CD4-positive, alpha-beta T cell treated with Interleukin-2 at 100 ng/mL for 4 hours (primary cell): Measurements from ENCODE around the gene OR9Q1.

Experiments
- DNase-seq: peaks from one replicate; pipeline ENCODE4 v3.0.0-alpha.2; 2020; ENCODE audit warnings: low spot score

The OR9Q1 gene

DNA sequence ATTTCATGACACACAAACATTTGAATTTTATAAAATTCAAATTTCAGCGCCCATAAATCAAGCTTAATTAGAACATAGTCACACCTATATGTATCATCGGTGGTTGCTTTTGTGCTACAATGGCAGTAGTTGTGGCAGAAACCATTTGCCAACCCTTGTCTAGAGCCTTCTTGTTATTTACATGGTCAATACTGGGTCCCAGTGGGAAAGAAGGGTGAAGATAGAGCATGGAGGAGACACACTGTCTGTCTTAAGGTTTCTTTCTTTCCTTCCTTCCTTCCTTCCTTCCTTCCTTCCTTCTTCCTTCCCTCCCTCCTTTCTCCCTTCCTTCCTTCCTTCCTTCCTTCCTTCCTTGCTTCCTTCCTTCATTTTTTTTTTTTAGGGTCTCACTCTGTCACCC lies 10.8 kb downstream of the OR9Q1 start:
- no peak for DNase-seq

DNA sequence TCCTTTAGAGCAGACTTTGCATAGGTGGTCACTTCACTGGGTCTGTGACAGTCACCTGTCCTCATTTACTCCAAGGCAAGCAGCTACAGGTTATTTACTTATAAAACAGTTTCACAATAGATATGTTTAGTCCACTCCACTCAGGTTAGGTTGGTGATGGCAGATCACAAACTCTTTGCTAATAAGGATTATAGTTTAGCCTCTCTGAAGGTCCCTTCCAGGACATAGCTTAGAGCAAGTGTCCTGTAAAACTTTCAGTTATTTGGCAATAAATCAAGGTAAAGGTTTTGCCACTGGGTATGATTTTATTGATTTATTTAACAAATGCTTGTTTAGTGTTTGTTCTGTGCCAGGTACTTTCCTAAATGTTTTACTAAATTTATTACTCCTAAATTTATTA lies 15.9 kb downstream of the OR9Q1 start:
- DNase-seq: no peak

DNA sequence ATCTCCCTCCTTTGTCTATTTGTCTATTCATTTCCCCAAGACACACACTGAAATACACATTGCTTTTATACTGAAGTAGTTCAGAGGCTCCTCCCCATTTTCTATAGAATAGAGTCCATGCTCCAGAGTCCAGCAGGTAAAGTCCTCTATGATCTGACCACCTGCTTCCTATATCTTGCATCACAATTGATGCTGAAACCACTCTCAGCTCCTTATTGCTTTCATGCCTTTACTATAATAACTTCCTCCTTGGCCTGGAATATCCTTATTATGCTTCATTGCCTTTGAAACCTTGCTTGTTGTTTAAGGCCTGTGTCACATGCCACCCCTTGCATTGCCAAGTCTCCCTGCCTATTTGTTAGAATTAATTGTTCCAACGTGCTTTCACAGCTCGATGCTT lies 19.7 kb downstream of the OR9Q1 start:
- no peak for DNase-seq

DNA sequence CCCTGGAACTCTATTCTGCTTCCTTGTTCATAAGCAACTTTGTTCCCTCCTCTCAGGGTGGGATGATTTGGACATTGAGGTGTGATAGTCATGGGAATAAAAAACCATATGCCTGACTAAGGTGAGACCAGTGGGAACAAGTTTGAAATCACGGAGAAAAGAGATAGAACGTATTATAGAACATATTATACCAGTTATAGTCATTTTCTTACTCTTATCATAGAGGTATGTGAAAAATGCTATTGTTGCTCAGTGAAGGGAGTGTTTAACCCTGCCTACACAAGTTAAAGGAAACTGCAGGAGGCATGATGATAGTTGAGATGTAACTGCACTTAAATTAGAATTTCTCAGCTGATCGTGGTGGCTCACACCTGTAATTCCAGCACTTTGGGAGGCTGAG lies 22.6 kb downstream of the OR9Q1 start:
- no peak for DNase-seq

DNA sequence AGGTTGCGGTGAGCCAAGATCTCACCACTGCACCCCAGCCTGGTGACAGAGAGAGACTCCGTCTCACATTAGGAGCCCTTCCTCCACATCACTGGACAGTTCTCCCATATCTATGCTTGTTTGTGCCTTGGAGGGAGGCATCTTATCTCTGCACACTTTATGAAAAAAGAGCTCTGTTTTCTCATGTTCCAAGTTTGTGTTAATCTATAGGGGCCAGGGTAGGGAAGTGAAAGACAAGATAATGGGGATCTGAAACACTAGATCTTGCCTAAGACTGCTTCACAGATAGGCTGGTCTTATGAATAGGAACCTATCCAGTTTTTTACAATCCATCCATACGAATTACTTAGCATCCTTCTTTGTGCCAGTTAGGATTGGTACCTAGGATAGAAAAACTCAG lies 24.1 kb downstream of the OR9Q1 start:
- DNase-seq: no peak

DNA sequence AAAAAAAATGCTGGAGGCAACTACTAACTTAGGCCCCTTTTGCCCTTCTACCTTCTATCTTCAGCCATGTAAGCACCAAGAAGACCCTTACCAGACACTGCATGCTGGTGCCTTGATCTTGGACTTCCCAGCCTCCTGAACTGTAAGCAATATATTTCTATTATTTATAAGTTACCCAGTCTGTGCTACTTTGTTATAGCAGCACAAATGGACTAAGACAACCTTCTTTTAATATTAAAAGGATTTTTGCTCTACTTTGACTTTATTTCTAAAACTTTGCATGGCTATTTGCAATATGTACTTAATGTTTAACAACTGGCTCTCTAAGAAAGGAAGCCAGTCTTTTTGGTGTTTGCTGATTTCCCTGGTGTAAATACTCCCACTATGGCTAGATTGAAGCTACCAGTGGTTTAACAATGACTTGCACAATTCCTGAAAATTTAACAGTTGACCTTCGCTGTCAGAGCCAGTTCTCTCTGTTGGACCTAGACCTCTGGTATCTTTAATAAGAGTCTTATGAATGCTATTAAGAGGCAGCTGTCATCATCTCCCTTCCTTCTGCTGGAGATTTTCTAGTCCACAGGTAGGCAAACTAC lies 32.2 kb downstream of the OR9Q1 start:
- DNase-seq: no peak

DNA sequence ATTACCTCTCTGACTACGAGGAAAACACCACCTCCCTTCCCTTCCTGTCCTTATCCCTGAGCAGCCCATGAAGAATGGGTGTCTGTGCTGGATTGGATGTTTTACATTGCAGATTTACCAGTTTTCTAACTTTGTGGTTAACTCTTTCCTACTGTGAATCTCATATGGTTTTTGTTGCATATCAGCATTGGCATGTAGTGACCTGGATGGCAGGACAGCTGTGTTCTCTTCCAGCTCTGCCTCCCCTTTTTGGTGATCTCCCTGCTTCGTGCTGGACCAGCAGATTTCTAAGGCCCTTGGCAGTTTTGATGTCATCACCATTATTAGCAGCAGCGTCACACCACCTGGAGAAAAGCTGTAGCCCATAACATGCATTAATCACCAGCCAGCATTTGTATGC lies 33.8 kb downstream of the OR9Q1 start:
- DNase-seq: no peak

DNA sequence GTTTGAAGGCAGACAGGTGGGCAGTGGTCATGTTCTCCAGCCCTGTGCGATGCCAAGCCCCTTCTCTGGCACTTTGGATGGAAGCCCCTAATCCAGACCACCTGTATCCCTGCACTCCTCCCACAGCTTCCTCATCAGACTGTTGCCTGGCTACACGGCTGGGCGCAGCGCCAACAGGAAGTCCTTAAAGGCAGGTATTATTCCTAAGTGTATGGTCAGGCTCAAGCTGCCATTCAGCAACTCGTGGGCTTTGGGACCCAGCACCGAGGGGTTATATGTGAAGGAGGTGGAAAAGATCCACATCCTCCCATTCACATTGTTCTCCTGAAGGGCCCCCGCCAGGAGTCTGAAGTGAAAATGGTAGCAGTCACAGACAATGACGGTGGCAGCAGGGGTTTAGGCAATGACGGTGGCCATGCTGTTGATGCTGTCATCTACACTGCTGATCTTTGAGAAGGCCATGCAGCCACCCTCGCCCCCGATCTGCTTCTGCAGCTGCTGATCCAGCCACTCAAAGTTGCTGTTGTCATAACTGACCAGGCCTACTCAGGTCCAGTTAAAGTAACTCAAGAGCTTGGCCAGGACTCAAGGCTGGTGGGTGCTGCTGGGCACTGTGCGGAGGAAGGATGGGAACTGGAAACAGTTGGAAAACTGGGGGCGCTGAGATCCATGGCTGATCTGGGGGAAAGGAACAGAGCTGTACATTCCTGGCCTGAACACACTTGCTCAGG lies 34.8 kb downstream of the OR9Q1 start:
- no peak for DNase-seq

DNA sequence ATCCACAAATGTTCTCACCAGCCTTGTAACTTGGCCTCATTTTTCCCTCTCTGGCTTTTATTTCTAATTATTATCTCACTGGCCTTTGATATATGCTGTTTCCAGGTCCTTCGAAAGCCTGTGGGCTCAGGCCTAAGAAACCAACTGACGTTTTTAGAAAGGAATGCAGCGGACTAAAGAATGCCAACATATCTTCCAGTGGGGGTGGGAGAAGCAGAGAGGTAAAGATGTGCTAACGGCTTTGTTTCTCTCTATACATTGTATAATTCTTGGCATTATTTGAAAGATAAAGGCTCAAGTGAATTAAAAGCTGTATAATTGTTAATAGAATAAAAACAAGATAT lies 35.3 kb downstream of the OR9Q1 start:
- no peak for DNase-seq

DNA sequence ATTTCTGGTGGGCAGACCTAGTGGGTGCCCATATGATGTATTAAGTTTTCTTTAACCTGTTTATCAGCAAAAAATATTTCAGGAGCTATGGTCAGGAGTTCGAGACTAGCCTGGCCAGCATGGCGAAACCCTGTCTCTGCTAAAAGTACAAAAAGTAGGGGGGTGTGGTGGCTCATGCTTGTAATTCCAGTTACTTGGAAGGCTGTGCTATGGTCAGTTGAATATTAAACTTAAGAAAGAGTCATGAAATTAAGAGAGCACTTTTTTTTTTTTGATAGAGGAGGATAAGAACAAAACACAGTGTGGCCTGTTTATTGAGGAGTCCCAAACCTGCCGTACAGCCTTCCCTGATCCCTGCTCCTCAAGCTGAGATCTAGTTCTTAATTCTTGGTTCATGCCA lies 36.9 kb downstream of the OR9Q1 start:
- DNase-seq: no peak

DNA sequence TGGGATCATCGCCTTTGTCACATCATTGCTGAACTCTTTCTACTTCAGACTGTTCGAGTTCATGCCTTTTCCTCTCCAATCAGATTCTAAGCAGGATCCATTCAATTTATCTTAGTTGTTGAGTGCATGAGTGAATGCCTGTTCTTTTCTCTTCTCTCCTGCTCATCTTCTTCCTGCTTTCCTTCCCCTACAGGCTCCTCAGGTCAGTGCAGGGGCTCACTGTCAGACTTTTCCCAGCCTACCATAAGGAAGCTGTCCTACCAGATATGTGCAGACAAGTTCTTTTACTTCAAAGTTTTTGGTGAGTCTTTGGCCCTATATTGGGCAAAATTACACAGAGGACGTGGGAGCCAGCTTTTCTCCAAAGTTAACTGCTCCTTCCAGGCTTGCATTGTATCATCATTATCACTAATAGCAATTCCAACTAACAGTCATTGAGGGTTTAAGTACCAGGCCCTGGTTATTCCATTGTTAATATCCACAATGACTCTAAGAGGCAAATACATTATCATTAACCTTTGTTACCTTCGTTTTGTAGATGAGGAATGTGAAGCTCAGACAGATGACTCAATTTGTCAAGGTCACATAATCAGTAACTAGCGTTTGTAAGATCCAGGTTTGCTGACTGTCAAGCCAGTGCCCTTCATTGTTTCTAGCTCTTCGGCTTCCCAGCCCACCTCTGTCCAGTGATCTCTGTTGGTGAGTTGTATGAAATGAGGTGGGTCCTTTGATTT lies 37.4 kb downstream of the OR9Q1 start:
- DNase-seq: no peak

DNA sequence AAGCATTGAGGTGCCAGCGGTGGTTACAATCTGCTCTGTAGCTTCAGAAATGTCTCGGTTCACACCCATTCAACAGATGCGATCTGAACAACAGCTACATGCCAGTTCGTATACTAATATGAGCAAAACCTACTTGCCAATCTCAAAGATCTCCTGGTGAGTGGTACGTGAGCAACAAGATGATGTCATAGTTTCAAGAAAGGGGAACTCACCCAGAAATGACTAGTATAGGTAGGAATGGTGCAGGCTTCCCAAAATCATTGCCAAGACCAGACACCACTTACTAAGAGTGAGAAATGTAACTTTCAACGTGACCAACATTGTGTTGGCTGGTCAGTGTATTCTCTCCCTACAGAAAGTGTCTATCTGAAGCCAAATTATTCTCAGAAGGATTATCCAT lies 38.1 kb downstream of the OR9Q1 start:
- DNase-seq: no peak

DNA sequence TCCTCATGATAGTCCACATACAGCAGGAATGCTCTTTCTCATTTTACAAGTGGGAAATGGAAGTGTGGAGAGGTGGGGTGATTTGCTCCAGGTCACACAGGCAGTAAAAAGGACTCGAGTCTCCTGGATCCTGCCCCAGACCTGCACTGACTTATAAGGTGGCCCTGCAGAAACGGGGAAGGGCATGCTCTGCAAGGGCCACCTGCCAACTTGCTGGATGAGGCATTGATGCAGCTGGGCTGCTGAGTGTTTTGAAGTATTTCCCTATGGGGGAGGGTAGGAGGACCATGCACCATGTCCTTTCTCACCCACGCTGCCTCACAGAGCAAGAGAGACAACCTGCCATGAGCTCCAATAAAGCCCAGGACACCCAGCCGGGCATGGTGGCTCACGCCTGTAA lies 44.0 kb downstream of the OR9Q1 start:
- DNase-seq: no peak

DNA sequence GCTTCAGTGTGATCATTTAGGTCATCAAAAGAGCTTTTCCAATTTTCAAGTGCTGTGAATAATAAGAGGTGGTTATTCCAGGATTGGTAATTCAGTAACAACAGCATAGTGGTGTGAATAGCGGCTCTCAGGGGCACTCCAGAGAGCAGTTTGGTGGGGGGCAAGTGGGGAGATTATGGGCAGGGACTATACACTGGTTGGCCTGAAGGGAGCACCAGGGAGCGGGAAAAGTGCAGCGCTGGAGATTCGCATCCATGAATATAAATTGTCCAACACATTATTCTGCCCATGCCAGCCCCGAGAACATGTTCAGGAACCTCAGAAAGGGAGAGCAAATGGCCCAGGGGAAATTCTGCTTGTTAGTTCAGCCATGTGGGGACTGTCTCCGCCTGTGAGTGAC lies 45.0 kb downstream of the OR9Q1 start:
- no peak for DNase-seq

DNA sequence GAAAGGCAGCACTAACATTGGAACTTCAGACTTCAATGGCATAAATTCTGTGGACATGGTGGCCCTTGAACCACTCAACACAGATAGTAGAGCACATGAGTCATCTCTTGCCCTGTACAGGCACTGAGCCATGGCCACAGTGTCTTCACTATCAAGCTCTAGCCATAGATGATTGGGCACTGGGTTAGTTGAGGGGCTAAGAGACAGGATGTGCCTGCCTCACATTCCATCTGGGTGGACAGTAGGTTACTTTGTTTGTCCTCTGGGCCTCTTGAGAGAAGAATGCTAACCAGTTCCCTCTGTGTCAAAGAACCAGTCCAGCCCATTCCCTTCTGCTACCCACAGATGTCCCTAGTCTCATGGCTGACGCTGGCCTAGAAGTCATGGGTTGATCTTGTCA lies 46.9 kb downstream of the OR9Q1 start:
- DNase-seq: no peak

DNA sequence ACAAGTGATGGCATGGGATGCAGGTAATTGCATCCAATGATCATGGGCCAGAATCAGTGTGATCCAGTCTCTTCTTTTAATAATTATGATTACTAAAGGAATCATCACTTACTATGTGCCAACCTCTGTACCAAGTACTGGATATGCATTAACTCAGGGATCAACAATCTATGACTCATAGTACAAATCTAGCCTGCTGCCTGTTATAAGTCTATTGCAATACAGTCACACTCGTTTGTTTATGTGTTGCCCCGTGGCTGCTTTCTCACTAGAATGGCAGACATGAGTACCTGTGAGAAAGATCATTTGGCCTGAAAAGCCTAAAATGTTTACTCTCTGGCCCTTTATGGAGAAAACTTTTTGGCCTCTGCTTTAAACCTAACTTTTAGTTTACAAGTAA lies 52.1 kb downstream of the OR9Q1 start:
- no peak for DNase-seq

DNA sequence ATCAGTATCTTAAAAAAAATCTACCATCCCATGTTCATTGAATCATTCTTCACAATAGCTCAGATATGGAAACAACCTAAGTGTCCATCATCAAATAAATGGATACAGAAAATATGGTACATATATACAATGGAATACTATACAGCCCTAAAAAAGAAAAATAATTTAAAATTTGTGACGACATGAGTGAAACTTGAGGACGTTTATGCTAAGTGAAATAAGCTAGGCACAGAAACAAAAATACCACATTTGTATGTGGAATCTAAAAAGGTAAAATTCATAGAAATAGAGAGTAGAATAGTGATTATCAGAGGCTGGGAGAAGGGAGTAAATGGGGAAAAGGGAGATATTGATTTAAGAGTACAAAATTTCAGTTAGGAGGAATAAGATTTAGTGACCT lies 62.8 kb downstream of the OR9Q1 start:
- no peak for DNase-seq

DNA sequence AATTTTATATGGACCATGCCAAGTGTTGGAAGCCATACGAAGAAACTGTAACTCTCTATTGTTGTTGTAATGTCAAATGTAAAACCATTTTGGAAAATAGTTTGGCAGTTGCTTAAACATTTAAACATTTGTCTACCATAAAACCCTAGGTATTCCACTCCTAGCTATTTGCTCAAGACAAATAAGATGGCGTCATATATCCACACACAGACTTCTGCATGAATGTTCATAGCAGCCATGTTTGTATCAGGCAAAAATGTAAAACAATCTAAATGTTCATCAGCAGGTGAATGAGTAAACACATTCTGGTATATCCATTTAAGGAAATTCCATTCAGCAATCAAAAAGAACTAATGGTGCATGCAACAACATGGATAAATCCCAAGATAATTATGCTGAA lies 73.8 kb downstream of the OR9Q1 start:
- DNase-seq: no peak

DNA sequence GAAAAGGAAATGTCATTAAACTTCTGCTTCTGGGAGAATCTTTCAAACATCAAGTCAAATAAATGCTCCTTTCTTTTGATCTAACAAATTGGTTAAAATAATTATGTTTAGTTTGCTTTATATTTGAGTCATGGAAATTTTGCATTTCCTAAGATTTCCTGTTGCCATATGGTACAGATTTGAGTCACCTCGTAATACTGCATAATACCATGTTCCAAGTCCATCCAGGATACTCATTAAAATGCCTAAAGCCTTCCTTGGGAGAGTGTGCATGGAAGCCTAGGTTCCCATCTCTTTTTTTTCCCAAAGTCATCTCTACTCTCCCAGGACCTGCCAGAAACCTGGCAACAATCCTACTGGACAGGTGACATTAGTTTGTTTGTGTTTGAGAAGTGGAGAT lies 97.4 kb downstream of the OR9Q1 start:
- no peak for DNase-seq

DNA sequence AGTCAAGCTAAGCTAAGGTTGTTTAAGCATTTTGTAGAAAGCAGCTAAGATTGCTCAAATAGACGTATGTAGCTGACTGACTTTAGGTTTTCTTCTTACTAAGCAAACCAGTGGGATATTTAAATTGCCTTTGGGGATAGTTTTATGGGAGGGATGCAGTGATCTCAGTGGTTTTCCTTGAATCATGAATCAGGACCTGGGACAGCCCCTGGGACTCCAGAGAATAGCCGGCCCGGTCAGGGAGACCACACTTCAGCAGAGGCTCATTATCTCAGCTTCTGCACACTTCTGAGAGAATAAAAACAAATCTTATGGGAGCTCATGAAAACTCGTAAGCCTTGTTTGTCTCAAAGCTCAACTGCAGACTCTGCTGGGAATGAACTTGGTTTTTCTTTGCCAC lies 101.8 kb downstream of the OR9Q1 start, which contains the start of gene OR9I1:
Gene OR9I1 (minus strand): TSS at position 62 of the 400 bp plus-strand sequence. CDS start 6,086 bp downstream, outside the sequence.
- no peak for DNase-seq

DNA sequence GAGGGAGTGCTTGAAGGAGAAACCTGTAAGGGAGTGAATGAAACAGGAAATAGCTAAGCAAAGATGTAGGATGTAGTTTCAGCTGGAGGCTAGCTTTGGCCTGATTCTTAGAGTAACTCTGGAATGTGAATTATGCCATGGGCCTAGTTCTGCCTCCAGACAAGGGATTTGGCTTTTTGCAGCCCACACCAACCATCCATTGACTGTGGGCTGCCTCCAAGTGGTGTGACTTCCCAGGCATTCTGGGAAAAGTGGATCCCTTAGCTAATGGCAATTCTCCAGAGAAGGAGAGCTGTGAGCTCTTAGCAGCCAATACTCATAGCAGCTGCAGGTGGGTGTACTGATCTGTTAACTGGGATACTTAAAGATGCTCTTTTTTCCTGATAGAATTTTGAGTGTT lies 103.7 kb downstream of the OR9Q1 start:
- no peak for DNase-seq

DNA sequence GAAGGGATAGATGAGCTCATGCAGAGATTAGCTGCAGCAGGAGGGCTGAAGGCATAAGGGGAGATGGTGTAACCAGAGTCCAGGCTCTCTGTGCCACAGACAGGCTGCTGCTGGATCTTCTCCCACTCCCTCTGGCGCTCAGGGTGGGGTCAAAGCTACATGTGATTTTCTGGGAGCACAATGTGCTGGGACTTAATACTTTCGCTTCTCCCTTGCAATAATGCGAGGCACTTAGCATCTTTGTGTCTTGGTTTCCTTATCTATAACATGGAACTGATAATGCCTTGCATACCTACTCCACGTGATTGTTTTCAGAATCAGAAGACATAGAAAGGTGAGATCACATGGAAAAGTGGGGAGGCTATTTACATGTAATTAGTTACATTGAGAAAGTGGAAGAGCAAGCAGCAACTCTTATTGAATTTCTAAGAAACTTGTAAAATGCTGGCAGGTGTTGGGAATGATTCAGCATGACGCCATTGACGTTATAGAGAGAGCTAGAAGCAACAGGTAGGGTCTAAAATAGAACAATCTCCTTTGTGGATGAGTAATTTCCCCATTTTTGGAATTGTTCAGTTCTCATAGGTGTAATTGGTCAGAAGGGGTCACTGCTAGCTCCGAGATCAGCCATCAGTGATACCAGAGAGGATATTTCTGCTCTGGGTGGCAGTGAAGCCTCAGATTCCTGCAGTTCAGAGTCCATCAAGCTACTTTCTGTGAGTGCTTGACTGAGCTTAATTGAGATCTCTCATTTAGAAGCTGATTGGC lies 109.8 kb downstream of the OR9Q1 start:
- DNase-seq: no peak

DNA sequence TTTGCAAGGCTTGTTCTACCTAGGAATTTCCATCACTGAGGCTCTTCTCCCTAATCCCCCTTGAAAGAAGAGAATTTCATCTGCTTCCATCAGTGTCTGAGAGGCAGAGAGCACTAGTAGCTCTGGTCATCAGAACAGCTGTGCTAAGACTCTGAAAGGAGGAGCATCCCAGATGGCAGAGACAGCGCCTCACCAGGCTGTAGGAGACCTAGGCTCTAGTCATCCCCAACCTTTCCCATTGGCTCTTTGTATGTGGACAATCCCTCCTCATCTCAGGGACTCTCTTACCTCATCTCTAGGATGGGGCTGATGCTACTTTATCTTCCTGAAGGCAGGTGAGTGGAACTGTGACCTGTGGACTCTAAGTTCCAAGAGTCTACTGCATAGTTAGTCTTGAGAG lies 110.5 kb downstream of the OR9Q1 start:
- no peak for DNase-seq
